ENCODE data around the gene SBSN. TPM values are rescaled to one million over a fixed set of nuclear protein-coding genes. Genes with fewer than 3 reads are reported as not detected.

The SBSN gene
- total RNA-seq, 1 experiment from 2014 or later, result 0.15 TPM

DNA sequence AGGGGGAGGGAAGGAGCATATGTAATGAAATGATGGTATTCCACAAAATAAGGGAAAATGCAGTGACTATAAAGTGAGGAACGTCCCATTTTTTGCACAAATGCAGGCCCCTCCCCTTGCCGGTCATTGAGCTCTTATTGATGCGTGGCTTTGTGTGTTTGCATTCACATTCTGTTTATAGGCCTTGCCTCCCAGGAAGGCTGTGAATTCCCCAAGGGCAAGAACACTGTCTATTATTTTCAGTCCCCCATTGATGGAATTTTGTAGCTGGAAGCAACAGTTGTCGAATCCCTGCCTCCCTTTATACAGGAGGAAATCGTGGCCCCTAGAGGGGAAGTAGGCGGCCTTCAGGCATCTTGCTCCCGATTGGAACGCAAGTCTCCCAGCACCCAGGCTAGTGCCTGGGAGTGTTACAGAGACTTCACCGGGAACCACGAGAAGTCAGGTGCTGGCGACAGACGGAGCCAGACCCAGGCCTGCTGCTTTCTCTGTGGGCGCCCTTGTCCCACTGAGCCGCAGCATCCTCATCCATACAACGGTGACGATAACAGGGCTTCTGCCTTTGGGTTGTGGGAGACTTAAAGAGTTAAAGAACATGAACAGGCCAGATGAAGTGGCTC lies 6.9 kb downstream of the SBSN start:
- no peak overlapping the region; a peak in 1 of 7 replicates for H3K27ac Mint-ChIP-seq
- Histone ChIP-seq H2BK120ac (ENCODE audit: low read depth, low read length, poor library complexity, severe bottlenecking) (no peak overlapping the region), H3T11ph (ENCODE audit: low read length) (no peak overlapping the region), H3K4me1 (ENCODE audit: insufficient read depth, low read length) (peaks cover 5% of the 10 kb centered on the region; the same call in 1 of the 2 replicates), H3K14ac (ENCODE audit: insufficient read depth, low read length) (no peak overlapping the region), H2AK5ac (ENCODE audit: insufficient read length, low read length) (no peak overlapping the region), H4K5ac (ENCODE audit: insufficient read length, low read depth, low read length) (no peak overlapping the region), H2BK20ac (ENCODE audit: low read depth, low read length, poor library complexity, severe bottlenecking) (no peak overlapping the region), H3K9ac (ENCODE audit: extremely low read depth, insufficient read length, low read length) (no peak overlapping the region), H3K23me2 (ENCODE audit: insufficient read length, low read depth, low read length, poor library complexity, severe bottlenecking) (peaks cover 7% of the 10 kb centered on the region), H2AFZ (ENCODE audit: low read length) (no peak overlapping the region), H3K56ac (ENCODE audit: insufficient read length, low read depth, low read length) (no peak overlapping the region), H3K27me3 (ENCODE audit: insufficient read depth, low read length) (no peaks in the 10 kb centered on the region; the same call in 1 of the 2 replicates), H3K79me1 (ENCODE audit: insufficient read depth, low read depth, low read length, poor library complexity, severe bottlenecking) (no peaks in the 10 kb centered on the region), H2BK5ac (ENCODE audit: insufficient read length, low read length) (no peak overlapping the region), H4K20me1 (ENCODE audit: control insufficient read depth, insufficient read depth, insufficient read length) (no peaks in the 10 kb centered on the region), H3K18ac (ENCODE audit: insufficient read length, low read depth, low read length) (no peak overlapping the region), H2BK12ac (ENCODE audit: insufficient read length, low read depth, low read length) (no peak overlapping the region), H2BK15ac (ENCODE audit: low read depth, low read length) (no peak overlapping the region), H3K23ac (ENCODE audit: insufficient read length, low read depth, low read length) (no peak overlapping the region), H3K4ac (ENCODE audit: low read depth, low read length) (no peak overlapping the region), H3K4me2 (ENCODE audit: insufficient read depth, insufficient read length, low read length) (no peak overlapping the region), H3K79me2 (ENCODE audit: insufficient read depth, low read length) (no peaks in the 10 kb centered on the region), H4K91ac (ENCODE audit: insufficient read length, low read depth, low read length) (no peak overlapping the region), H3K9me3 (ENCODE audit: control insufficient read depth, low read depth, low read length) (no peaks in the 10 kb centered on the region), H3K27ac (ENCODE audit: insufficient read length, low read depth, low read length) (no peak overlapping the region), H4K8ac (replicated peaks; ENCODE audit: insufficient read length, low read depth, low read length) (no peak overlapping the region)
- DNase-seq, result peak; percentile 55
- H3K36me3 Mint-ChIP-seq (ENCODE audit: insufficient read depth in 1 of 3, low read depth in 3 of 3), result no peaks in the 10 kb centered on the region
- TF ChIP-seq, protein P1, sequence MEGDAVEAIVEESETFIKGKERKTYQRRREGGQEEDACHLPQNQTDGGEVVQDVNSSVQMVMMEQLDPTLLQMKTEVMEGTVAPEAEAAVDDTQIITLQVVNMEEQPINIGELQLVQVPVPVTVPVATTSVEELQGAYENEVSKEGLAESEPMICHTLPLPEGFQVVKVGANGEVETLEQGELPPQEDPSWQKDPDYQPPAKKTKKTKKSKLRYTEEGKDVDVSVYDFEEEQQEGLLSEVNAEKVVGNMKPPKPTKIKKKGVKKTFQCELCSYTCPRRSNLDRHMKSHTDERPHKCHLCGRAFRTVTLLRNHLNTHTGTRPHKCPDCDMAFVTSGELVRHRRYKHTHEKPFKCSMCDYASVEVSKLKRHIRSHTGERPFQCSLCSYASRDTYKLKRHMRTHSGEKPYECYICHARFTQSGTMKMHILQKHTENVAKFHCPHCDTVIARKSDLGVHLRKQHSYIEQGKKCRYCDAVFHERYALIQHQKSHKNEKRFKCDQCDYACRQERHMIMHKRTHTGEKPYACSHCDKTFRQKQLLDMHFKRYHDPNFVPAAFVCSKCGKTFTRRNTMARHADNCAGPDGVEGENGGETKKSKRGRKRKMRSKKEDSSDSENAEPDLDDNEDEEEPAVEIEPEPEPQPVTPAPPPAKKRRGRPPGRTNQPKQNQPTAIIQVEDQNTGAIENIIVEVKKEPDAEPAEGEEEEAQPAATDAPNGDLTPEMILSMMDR (conservative IDR thresholded peaks at IDR 0.05), result no peak
- peaks cover 21 to 46% of the 10 kb centered on the region in 2 experiments for H3K4me1 Mint-ChIP-seq
- H3K27me3 Mint-ChIP-seq (ENCODE audit: low read depth), result peaks cover 33% of the 10 kb centered on the region
- no peak overlapping the region; a peak in 1 of 5 replicates for H3K4me3 Mint-ChIP-seq
- WGBS (ENCODE audit: extremely low coverage, insufficient read length, low lambda C conversion rate), result no CpG with 5 or more reads among the region's 16 CpGs
- H3K9me3 Mint-ChIP-seq, result no peaks in the 10 kb centered on the region; a peak in 1 of 5 replicates
